Activated CD4-positive, alpha-beta memory T cell treated with anti-CD3 and anti-CD28 coated beads for 36 hours (primary cell): ENCODE data around the gene SAMD1. TPM values are rescaled to one million over a fixed set of nuclear protein-coding genes. Genes with fewer than 3 reads are reported as not detected.
"Not testable (repeated sequence)": the region's sequence is repeated elsewhere in the genome, so short reads cannot be mapped to it uniquely, and the experiment has no call there.

Experiments used
- CTCF ChIA-PET: fragments of 350-600 bp; sonication (Branson Sonifier 250); formaldehyde crosslinking; loops from one replicate; lab custom pipeline; 2021; ENCODE audit warnings: antibody characterized with exemption, inconsistent platforms; lab: Charles Lee
- POLR2A ChIA-PET: fragments of 350-600 bp; sonication (Branson Sonifier 250); formaldehyde crosslinking; loops from one replicate; lab custom pipeline; 2021; ENCODE audit warnings: antibody characterized with exemption; lab: Charles Lee
- DNase-seq: peaks from one replicate; pipeline ENCODE4 v3.0.0-alpha.2; 2020
- H3K27ac Mint-ChIP-seq: one replicate; pipeline ENCODE4 v1.8.0; 2021; ENCODE audit warnings: mixed read lengths
- H3K27me3 Mint-ChIP-seq: one replicate; pipeline ENCODE4 v1.8.0; 2021; ENCODE audit warnings: mixed read lengths
- H3K36me3 Mint-ChIP-seq: one replicate; pipeline ENCODE4 v1.8.0; 2021; ENCODE audit warnings: mixed read lengths
- H3K4me1 Mint-ChIP-seq: one replicate; pipeline ENCODE4 v1.8.0; 2021; ENCODE audit warnings: low read depth, mixed read lengths
- H3K4me3 Mint-ChIP-seq: one replicate; pipeline ENCODE4 v1.8.0; 2021; ENCODE audit warnings: mild to moderate bottlenecking, mixed read lengths
- H3K9me3 Mint-ChIP-seq: one replicate; pipeline ENCODE4 v1.8.0; 2021; ENCODE audit warnings: mixed read lengths
- intact Hi-C: fragments of 100-400 bp; cut with micrococcal nuclease; formaldehyde crosslinking; loops from one replicate; pipeline ENCODE4 v1.15.1; 2023
- total RNA-seq, 2 experiments: library from RNA; stranded (reverse); gene quantifications; one replicate each; pipeline ENCODE4 v1.2.3, GENCODE V29; 2021

The SAMD1 gene
- total RNA-seq, 2 experiments from 2014 or later: 74.5 to 77.6 TPM

DNA sequence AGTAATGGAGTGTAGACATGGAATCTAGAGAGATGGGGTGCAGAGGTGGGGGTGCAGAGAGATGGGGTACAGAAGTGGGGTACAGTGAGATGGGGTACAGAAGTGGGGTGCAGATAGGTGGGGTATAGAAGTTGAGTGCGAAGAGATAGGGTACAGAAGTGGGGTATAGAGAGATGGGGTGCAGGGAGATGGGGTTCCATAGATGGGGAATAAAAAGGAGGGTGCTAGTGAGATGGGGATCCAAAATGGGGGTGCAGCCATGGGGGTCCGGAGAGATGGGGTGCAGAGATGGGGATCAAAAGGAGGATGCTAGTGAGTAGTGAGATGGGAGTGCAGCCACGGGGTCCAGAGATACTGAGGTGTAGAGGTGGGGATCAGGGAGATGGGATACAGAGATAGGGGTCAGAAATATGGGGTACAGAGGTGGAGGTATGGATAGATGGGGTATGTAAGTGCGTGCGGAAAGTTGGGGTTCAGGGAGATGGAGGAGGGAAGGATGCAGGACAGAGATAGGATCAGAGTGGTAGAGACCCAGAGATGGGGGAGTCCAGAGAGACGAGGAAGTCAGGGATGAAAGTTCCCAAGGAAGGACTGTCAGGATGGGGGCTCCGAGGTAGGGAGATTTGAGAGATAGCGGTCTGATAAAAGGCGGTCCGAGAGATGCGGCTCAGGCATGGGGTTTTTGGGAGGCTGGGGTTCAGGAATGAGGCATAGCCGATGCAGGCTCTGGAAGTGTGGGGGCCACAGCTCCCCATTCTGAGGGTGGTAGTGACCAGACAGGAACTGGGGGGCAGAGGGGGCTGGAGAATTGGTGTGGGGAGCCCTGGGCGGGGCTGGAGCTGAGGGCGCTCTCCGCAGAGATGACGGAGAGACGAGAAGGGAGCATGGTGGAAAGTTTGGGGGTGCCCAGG lies 32.1 kb downstream of the SAMD1 start:
- POLR2A ChIA-PET: no interaction called here

DNA sequence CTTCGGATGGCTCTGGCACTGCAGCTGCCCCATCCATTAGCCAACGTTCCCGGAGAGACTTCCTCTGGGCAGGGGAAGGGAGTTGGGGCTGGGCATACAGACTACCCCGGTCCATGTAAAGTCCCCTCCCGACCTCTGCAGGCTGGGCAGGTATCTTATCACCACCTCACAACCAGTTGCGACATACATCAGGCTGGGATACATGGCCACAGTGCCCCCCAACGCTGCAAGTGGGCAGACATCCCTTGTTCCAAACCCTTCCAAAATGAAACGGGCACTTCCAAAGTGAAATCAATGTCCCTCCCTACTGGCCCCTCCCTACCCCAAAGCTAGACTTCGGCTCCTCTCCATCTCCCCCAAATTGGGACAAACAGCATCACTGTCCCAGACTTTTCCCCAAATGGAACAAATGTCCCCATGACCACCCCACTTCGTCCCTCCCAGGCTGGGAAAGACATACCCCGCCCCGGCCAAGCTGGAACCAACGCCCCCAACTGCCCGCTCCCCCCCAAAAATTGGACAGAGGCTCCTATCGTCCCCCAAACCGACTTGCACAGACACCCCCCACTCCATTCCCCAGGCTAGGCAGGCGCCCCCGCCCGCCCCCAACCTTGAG lies 33.7 kb downstream of the SAMD1 start:
- peaks cover 13% of the 10 kb centered on the region for H3K27me3 Mint-ChIP-seq
- peaks cover 15% of the 10 kb centered on the region for H3K4me1 Mint-ChIP-seq
- H3K4me3 Mint-ChIP-seq: peak overlapping the region; percentile 23
- intact Hi-C loops: loop anchor here (5.0 kb wide), 1 partner anchor 155 kb away; no protein-coding TSS in a partner anchor
- peaks cover 12% of the 10 kb centered on the region for H3K36me3 Mint-ChIP-seq
- POLR2A ChIA-PET: no interaction called here
- H3K9me3 Mint-ChIP-seq: peaks cover 7% of the 10 kb centered on the region
- no peak for DNase-seq
- no peak overlapping the region for H3K27ac Mint-ChIP-seq
- CTCF ChIA-PET: interaction anchor here (0.7 to 5.6 kb wide), 8 partner anchors 10 to 1295 kb away, joined by 3 to 99 read pairs (median 5); partner anchors contain the start of genes ASF1B, MISP3 and NANOS3

More for the DNA sequence above, 32.1 kb downstream of the SAMD1 start:
- CTCF ChIA-PET: interaction anchor here (0.6 to 5.6 kb wide), 31 partner anchors 12 to 1296 kb away, joined by 3 to 99 read pairs (median 5); partner anchors contain the start of genes ASF1B, IL27RA, MISP3 and NANOS3
- Mint-ChIP-seq H3K27me3 (peaks cover 15% of the 10 kb centered on the region), H3K4me1 (peaks cover 15% of the 10 kb centered on the region), H3K9me3 (no peaks in the 10 kb centered on the region), H3K27ac (no peak overlapping the region), H3K36me3 (no peaks in the 10 kb centered on the region), H3K4me3 (peak overlapping the region; percentile 62)
- intact Hi-C loops: loop anchor here (5.0 kb wide), 1 partner anchor 156 kb away; no protein-coding TSS in a partner anchor
- no peak for DNase-seq

DNA sequence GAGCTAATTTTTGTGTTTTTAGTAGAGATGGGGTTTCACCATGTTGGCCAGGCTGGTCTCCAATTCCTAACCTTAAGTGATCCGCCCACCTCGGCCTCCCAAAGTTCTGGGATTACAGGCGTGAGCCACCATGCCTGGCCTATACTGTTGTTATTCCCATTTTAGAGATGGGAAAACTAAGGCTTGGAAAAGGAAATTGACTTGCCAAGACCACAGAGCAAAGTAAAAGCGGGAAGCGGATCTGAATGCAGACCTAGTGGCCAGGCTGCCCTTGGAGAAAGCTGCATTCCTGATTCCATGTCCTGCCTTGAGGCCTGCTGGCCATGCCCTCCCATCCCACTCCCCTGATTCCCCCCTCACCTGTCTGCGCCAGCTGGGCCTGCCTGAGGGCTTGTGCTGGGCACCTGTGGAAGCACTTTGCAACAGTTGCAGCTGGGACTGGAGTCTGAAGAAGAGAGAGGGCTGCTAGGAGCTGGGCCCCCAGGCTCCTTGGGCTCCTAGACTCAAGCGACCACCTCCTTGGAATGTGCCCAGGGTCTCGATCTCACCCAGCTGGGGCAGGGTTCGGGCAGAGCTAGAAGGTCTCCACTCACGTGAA lies 34.4 kb downstream of the SAMD1 start:
- Mint-ChIP-seq H3K27ac (no peak overlapping the region), H3K4me1 (peaks cover 15% of the 10 kb centered on the region), H3K27me3 (peaks cover 12% of the 10 kb centered on the region), H3K36me3 (peaks cover 16% of the 10 kb centered on the region), H3K4me3 (no peak overlapping the region), H3K9me3 (peaks cover 7% of the 10 kb centered on the region)
- POLR2A ChIA-PET: no interaction called here
- intact Hi-C loops: loop anchor here (5.0 kb wide), 1 partner anchor 154 kb away; no protein-coding TSS in a partner anchor
- DNase-seq: no peak
- CTCF ChIA-PET: interaction anchor here (0.7 to 5.6 kb wide), 3 partner anchors 9 to 292 kb away, joined by 3 to 99 read pairs (median 4); no protein-coding TSS in a partner anchor

DNA sequence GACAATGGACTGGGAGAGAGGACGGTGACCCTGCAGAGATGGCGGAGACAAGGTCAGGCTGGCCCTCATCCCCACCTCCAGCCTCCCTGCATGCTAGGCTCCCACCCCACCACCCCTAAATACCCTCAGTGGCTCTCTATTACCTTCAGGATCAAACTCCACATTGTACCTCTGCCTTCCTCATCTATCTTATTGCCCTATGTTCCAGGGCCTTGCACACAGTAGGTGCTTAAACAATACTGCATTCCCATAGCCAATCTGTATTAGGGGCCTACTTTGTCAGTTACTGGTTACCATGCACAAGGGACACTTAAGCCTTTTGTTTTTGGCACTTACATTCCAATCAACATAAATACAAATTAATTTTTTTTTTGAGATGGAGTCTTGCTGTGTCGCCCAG lies 35.2 kb downstream of the SAMD1 start:
- Mint-ChIP-seq H3K9me3 (peaks cover 7% of the 10 kb centered on the region), H3K36me3 (peaks cover 23% of the 10 kb centered on the region), H3K27ac (no peak overlapping the region), H3K4me3 (no peak overlapping the region), H3K27me3 (peaks cover 12% of the 10 kb centered on the region), H3K4me1 (peaks cover 15% of the 10 kb centered on the region)
- intact Hi-C loops: loop anchor here (5.0 kb wide), 1 partner anchor 153 kb away; no protein-coding TSS in a partner anchor
- CTCF ChIA-PET: no interaction called here
- no peak for DNase-seq
- POLR2A ChIA-PET: no interaction called here

DNA sequence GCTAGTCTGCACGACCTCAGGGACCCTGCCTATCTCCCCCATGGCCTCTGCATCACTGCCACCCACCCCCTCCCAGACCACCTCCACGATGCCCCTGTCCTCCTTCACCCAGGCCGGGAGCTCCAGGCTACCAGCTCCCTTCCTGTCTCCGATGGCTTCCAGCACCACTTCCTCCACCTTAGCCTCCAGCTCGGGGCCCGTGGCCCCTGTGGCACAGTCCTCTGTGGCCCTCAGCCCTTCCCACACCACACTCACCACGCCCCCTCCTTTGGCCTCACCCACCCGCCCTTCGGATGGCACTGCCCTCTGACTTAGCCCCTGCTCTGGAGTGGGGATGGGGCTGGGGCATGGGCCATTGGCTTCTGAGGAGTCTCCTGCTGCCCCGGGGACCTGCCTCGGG lies 35.8 kb downstream of the SAMD1 start:
- intact Hi-C loops: loop anchor here (5.0 kb wide), 1 partner anchor 152 kb away; no protein-coding TSS in a partner anchor
- POLR2A ChIA-PET: no interaction called here

DNA sequence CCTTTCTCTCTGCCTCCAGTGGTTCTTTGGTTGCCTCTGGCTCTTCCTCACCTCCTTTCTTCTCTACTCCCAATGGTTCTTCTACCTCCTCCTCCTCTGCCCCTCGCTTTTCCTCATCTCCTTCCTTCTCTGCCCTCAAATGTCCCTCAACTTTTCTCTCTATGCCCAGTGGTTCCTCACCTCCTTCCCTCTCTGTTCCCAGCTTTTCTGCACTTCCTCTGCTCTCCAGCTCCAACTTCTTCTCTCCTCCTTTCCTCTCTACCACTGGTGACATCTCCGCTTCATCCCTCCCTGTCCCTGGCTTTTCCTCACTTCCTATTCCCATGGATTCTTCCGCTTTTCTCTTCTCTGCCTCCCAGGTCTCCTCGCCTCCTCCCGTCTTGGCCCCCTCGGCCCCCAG lies 36.5 kb downstream of the SAMD1 start:
- Mint-ChIP-seq H3K27me3 (peaks cover 8% of the 10 kb centered on the region), H3K4me1 (peaks cover 15% of the 10 kb centered on the region), H3K9me3 (peaks cover 7% of the 10 kb centered on the region), H3K4me3 (no peak overlapping the region), H3K27ac (no peak overlapping the region), H3K36me3 (peaks cover 29% of the 10 kb centered on the region)
- intact Hi-C loops: no loop called here
- POLR2A ChIA-PET: no interaction called here
- DNase-seq: no peak
- CTCF ChIA-PET: interaction anchor here (0.9 to 1.5 kb wide), 2 partner anchors 18 to 214 kb away, joined by 3 to 6 read pairs; partner anchors contain the start of gene MISP3

More for the DNA sequence above, 35.8 kb downstream of the SAMD1 start:
- peaks cover 11% of the 10 kb centered on the region for H3K27me3 Mint-ChIP-seq
- peaks cover 15% of the 10 kb centered on the region for H3K4me1 Mint-ChIP-seq
- H3K9me3 Mint-ChIP-seq: peaks cover 7% of the 10 kb centered on the region
- no peak overlapping the region for H3K4me3 Mint-ChIP-seq
- peaks cover 28% of the 10 kb centered on the region for H3K36me3 Mint-ChIP-seq
- CTCF ChIA-PET: interaction anchor here (0.9 to 1.5 kb wide), 2 partner anchors 17 to 215 kb away, joined by 3 to 6 read pairs; partner anchors contain the start of gene MISP3
- DNase-seq: no peak
- no peak overlapping the region for H3K27ac Mint-ChIP-seq

DNA sequence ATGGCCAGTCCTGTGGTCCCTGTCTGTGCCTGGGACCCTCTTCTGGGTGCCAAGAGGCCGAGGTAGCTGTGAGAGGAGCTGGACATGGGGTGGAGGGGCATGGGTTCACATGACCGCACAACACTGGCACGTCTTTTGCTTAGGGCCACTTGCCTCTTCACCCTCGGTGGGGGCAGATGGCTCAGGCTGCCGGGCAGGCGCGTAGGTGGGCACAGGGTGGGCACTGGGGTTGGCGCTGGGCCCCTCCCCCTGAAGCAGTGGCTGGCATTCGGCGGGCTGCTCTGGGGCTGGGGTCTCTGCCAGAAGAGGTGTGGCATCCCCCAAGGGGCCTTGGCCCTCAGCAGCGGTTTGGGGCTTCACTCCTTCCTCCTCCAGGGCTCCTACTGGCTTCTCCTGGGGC lies 37.1 kb downstream of the SAMD1 start:
- ChIA-PET POLR2A (no interaction called here), CTCF (interaction anchor here (1.0 to 1.6 kb wide), 3 partner anchors 18 to 173 kb away, joined by 3 to 6 read pairs (median 4); partner anchors contain the start of gene MISP3)
- Mint-ChIP-seq H3K4me1 (peaks cover 10% of the 10 kb centered on the region), H3K36me3 (peaks cover 35% of the 10 kb centered on the region), H3K27me3 (peaks cover 2% of the 10 kb centered on the region), H3K9me3 (peaks cover 7% of the 10 kb centered on the region), H3K27ac (no peak overlapping the region), H3K4me3 (no peak overlapping the region)
- intact Hi-C loops: no loop called here
- no peak for DNase-seq

DNA sequence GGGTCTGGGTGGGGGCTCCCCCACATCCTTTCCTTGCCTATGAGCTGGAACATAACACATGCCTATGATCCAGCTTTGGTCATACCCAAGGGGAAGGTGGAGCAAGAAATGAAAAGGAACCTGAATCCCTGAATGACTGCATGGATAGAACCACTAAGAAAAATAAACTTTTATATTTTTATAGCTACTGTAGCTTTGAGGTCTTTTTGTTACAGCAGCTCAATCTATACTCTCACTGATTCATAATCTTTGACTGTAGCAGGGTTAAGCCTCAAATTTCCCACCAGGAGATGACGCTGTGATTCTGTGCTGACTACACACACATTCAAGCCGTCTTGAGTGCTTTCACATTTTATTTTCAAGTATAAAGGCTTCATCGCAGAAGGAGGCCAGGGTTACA lies 37.5 kb downstream of the SAMD1 start:
- Mint-ChIP-seq H3K27me3 (no peaks in the 10 kb centered on the region), H3K36me3 (peaks cover 39% of the 10 kb centered on the region), H3K4me3 (no peak overlapping the region), H3K9me3 (peaks cover 7% of the 10 kb centered on the region), H3K27ac (no peak overlapping the region), H3K4me1 (peaks cover 9% of the 10 kb centered on the region)
- CTCF ChIA-PET: interaction anchor here (1.0 to 1.6 kb wide), 3 partner anchors 19 to 172 kb away, joined by 3 to 5 read pairs (median 4); partner anchors contain the start of gene MISP3
- POLR2A ChIA-PET: no interaction called here
- intact Hi-C loops: no loop called here
- DNase-seq: no peak

DNA sequence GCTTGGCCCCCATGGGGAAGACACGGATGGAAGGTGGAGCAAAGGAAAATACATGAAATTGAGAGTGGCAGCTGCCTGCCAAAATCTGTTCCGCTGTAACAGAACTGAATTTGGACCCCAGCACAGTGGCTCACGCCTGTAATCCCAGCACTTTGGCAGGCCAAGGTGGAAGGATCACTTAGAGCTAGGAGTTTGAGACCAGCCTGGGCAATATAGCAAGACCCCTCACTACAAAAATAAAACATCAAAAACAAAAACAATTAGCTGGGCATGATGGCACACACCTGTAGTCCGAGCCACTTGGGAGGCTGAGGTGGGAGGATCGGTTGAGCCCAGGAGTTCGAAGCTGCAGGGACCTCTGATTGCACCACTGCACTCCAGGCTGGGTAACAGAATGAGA lies 38.1 kb downstream of the SAMD1 start:
- intact Hi-C loops: no loop called here
- Mint-ChIP-seq H3K4me1 (peaks cover 4% of the 10 kb centered on the region), H3K27ac (no peak overlapping the region), H3K36me3 (peaks cover 39% of the 10 kb centered on the region), H3K9me3 (peaks cover 7% of the 10 kb centered on the region), H3K27me3 (no peaks in the 10 kb centered on the region), H3K4me3 (no peak overlapping the region)
- ChIA-PET POLR2A (no interaction called here), CTCF (interaction anchor here (1.0 to 1.6 kb wide), 3 partner anchors 20 to 172 kb away, joined by 3 to 5 read pairs (median 4); partner anchors contain the start of gene MISP3)
- no peak for DNase-seq

DNA sequence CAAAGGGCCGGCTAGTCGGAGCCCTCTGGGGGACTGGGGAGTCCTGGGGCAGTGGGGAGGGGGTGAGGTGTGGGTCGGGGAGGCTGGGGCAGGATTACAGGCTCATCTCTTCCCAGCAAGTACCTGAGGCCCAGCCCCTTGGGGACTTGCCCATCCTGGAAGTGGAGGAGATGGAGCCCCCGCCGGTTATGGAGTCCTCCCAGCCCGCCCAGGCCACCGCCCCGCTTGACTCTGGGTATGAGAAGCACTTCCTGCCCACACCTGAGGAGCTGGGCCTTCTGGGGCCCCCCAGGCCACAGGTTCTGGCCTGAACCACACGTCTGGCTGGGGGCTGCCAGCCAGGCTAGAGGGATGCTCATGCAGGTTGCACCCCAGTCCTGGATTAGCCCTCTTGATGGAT lies 38.6 kb downstream of the SAMD1 start:
- no peaks in the 10 kb centered on the region for H3K27me3 Mint-ChIP-seq
- H3K4me3 Mint-ChIP-seq: no peak overlapping the region
- no peak for DNase-seq
- ChIA-PET CTCF (interaction anchor here (1.3 to 1.6 kb wide), 2 partner anchors 20 to 22 kb away, joined by 4 to 5 read pairs; partner anchors contain the start of gene MISP3), POLR2A (no interaction called here)
- intact Hi-C loops: no loop called here
- H3K9me3 Mint-ChIP-seq: peaks cover 7% of the 10 kb centered on the region
- H3K36me3 Mint-ChIP-seq: peaks cover 39% of the 10 kb centered on the region
- no peak overlapping the region for H3K27ac Mint-ChIP-seq
- peaks cover 4% of the 10 kb centered on the region for H3K4me1 Mint-ChIP-seq

DNA sequence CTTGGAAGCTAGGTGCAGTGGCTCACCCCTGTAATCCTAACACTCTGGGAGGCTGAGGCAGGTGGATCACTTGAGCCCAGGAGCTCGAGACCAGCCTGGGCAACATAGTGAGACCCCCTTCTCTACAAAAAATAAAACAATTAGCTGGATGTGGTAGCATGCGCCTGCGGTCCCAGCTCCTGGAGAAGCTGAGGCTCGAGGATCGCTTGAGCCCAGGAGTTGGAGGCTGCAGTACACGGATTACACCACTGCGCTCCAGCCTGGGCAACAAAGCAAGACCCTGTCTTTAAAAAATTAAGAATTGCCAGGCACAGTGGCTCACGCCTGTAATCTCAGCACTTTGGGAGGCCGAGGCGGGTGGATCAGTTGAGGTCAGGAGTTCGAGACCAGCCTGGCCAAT lies 39.6 kb downstream of the SAMD1 start:
- POLR2A ChIA-PET, H3K4me1 Mint-ChIP-seq, H3K9me3 Mint-ChIP-seq, H3K4me3 Mint-ChIP-seq, intact Hi-C loops, H3K27me3 Mint-ChIP-seq, H3K27ac Mint-ChIP-seq, DNase-seq: not testable (repeated sequence)
- CTCF ChIA-PET: interaction anchor here (0.5 to 9.3 kb wide), 4 partner anchors 7 to 302 kb away, joined by 3 to 99 read pairs (median 19); partner anchors contain the start of gene MISP3
- peaks cover 45% of the 10 kb centered on the region for H3K36me3 Mint-ChIP-seq
